GM23248 (cell line): ENCODE measurements around the gene ZNF507. TPM values are rescaled to one million over a fixed set of nuclear protein-coding genes. Genes with fewer than 3 reads are reported as not detected.

ENCODE experiments used
- DNase-seq: peaks from one replicate; pipeline ENCODE4 v3.0.0-alpha.2; 2015
- H2AFZ ChIP-seq: fragments of 200-600 bp; sonication (generic); 2 replicates; pipeline ENCODE4 v1.6.1; 2016; ENCODE audit warnings: antibody characterized with exemption
- H3F3A ChIP-seq: fragments of 200-600 bp; sonication (generic); 2 replicates; pipeline ENCODE4 v1.6.1; 2016; ENCODE audit warnings: mild to moderate bottlenecking, antibody characterized with exemption, mixed run types; ENCODE audit not compliant: insufficient read depth
- H3K27ac ChIP-seq: fragments of 200-600 bp; sonication (generic); 2 replicates; pipeline ENCODE4 v1.5.1; 2016; ENCODE audit warnings: mild to moderate bottlenecking
- H3K27me3 ChIP-seq: fragments of 200-600 bp; sonication (generic); replicated peaks from 2 replicates; pipeline ENCODE4 v1.6.1; 2016; ENCODE audit warnings: mild to moderate bottlenecking; ENCODE audit not compliant: insufficient read depth
- H3K36me3 ChIP-seq: fragments of 200-600 bp; sonication (generic); 2 replicates; pipeline ENCODE4 v1.6.1; 2016; ENCODE audit warnings: low read depth, mild to moderate bottlenecking
- H3K4me1 ChIP-seq: fragments of 200-600 bp; sonication (generic); 2 replicates; pipeline ENCODE4 v1.6.1; 2016; ENCODE audit warnings: mild to moderate bottlenecking; ENCODE audit not compliant: insufficient read depth
- H3K4me2 ChIP-seq: fragments of 200-600 bp; sonication (generic); one replicate; pipeline ENCODE4 v1.6.1; 2016; ENCODE audit warnings: mild to moderate bottlenecking; ENCODE audit not compliant: unreplicated experiment
- H3K4me3 ChIP-seq: fragments of 200-600 bp; sonication (generic); 2 replicates; pipeline ENCODE4 v1.5.1; 2016; ENCODE audit warnings: mild to moderate bottlenecking
- H3K79me2 ChIP-seq: fragments of 200-600 bp; sonication (generic); 2 replicates; pipeline ENCODE4 v1.6.1; 2016; ENCODE audit warnings: mild to moderate bottlenecking; ENCODE audit not compliant: insufficient read depth
- H3K9ac ChIP-seq: fragments of 200-600 bp; sonication (generic); 2 replicates; pipeline ENCODE4 v1.6.1; 2016; ENCODE audit warnings: mild to moderate bottlenecking
- H3K9me2 ChIP-seq: fragments of 200-600 bp; sonication (generic); 2 replicates; pipeline ENCODE4 v1.6.1; 2016; ENCODE audit warnings: mixed run types, mild to moderate bottlenecking, moderate library complexity; ENCODE audit not compliant: insufficient read depth
- H3K9me3 ChIP-seq: fragments of 200-600 bp; sonication (generic); one replicate; pipeline ENCODE4 v1.6.1; 2017; ENCODE audit warnings: low read depth
- H4K20me1 ChIP-seq: fragments of 200-600 bp; sonication (generic); 2 replicates; pipeline ENCODE4 v1.6.0; 2016; ENCODE audit not compliant: insufficient read depth
- EZH2 ChIP-seq: fragments of 200-600 bp; sonication (generic); IDR thresholded peaks from 2 replicates; pipeline ENCODE4 v1.6.1; 2018; ENCODE audit warnings: antibody characterized with exemption, mild to moderate bottlenecking; ENCODE audit not compliant: insufficient read depth, poor library complexity, severe bottlenecking
- EZH2phosphoT487 ChIP-seq: fragments of 200-600 bp; sonication (generic); IDR thresholded peaks from 2 replicates; pipeline ENCODE4 v1.6.1; 2018; ENCODE audit warnings: antibody characterized with exemption, moderate library complexity, mild to moderate bottlenecking, low read depth; ENCODE audit not compliant: insufficient read depth
- WGBS, 2 experiments: methylation state at CpG; one replicate each; pipeline ENCODE4 v1.1.6; 2015 to 2017; ENCODE audit warnings: low lambda C conversion rate in 2 of 2, low coverage in 1 of 2; ENCODE audit errors: missing lambda C conversion rate in 2 of 2; 5-methylcytosine and 5-hydroxymethylcytosine counted together
- in situ Hi-C: fragments of 300-500 bp; cut with MboI; formaldehyde crosslinking; loops from 2 replicates; pipeline ENCODE4 v1.15.0; 2020
- polyA plus RNA-seq: library from polyadenylated mRNA; unstranded; fragments of >200 nt; fragmentation: Nextera tagmentation; extraction: Ambion mirVana; gene quantifications from 2 replicates; pipeline ENCODE4 v1.2.1, GENCODE V29; 2016
- total RNA-seq: library from RNA; depleted of rRNA; stranded (reverse); fragments of >200 nt; shearing (Covaris generic); gene quantifications from 2 replicates; pipeline ENCODE4 v1.2.3, GENCODE V29; 2014

Gene ZNF507
- total and polyA plus RNA-seq, 2 experiments from 2014 or later, result 4.9 to 5.2 TPM

- Histone ChIP-seq H2AFZ (no peak overlapping the region), H3K9me3 (no peaks in the 10 kb centered on the region), H3K4me2 (no peak overlapping the region), H3K27me3 (peaks cover 9% of the 10 kb centered on the region; the same call in 1 of the 2 replicates), H3K9ac (no peak overlapping the region), H3K79me2 (no peaks in the 10 kb centered on the region), H3K36me3 (no peaks in the 10 kb centered on the region), H3K9me2 (no peaks in the 10 kb centered on the region), H3K4me1 (no peaks in the 10 kb centered on the region), H3F3A (no peaks in the 10 kb centered on the region), H4K20me1 (no peaks in the 10 kb centered on the region), H3K27ac (no peak overlapping the region), H3K4me3 (no peak overlapping the region)
- in situ Hi-C loops, result no loop called here
- no peak for DNase-seq
- 57% methylated on average over 6 of the region's 6 CpGs for WGBS, 2 experiments
- TF ChIP-seq EZH2 (no peak), EZH2phosphoT487 (no peak)
Measured at GRCh38 chr19:32313569-32314265, 31.7 kb upstream of the ZNF507 start.

DNA sequence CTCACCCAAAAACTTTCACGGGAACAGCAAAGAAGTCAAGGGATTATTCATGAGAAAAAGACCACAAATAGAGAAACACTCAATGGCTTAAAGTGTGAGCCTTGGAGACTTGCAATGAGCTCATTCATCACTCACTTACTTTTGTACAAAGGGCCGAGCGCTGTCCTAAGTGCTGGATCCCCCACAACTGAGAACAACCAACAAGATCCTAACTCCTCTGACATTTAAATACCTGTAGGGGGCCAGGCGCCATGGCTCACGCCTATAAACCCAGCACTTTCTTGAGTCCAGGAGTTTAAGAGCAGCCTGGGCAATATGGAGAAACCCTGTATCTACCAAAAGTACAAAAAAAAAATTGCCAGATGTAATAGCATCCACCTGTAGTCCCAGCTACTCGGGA lies 29.4 kb upstream of the ZNF507 start:
- Histone ChIP-seq H3K9ac (no peak overlapping the region), H3K4me2 (no peak overlapping the region), H3K27me3 (no peaks in the 10 kb centered on the region), H3K9me2 (no peaks in the 10 kb centered on the region), H3K4me1 (no peaks in the 10 kb centered on the region), H3F3A (no peaks in the 10 kb centered on the region), H3K4me3 (no peak overlapping the region), H3K79me2 (no peaks in the 10 kb centered on the region), H3K27ac (no peak overlapping the region), H3K36me3 (no peaks in the 10 kb centered on the region), H3K9me3 (no peaks in the 10 kb centered on the region), H2AFZ (no peak overlapping the region), H4K20me1 (no peaks in the 10 kb centered on the region)
- in situ Hi-C loops, result no loop called here
- no peak for TF ChIP-seq EZH2phosphoT487
- TF ChIP-seq EZH2, result no peak
- DNase-seq, result no peak
- 69 to 73% methylated on average over 6 of the region's 6 CpGs for WGBS, 2 experiments

- no peak overlapping the region for H3K4me3 ChIP-seq
- no peaks in the 10 kb centered on the region for H3K36me3 ChIP-seq
- no peak for DNase-seq
- 0 to 4% methylated on average over 1 of the region's 1 CpG for WGBS, 2 experiments
- H3K4me2 ChIP-seq, result no peak overlapping the region
- no peak for TF ChIP-seq EZH2
- no peak for TF ChIP-seq EZH2phosphoT487
- H3K9me2 ChIP-seq, result no peaks in the 10 kb centered on the region
- H3F3A ChIP-seq, result no peaks in the 10 kb centered on the region
- in situ Hi-C loops, result no loop called here
- no peaks in the 10 kb centered on the region for H3K79me2 ChIP-seq
- no peaks in the 10 kb centered on the region for H4K20me1 ChIP-seq
- H3K4me1 ChIP-seq, result no peaks in the 10 kb centered on the region
- no peaks in the 10 kb centered on the region for H3K27me3 ChIP-seq
- H3K9ac ChIP-seq, result no peak overlapping the region
- H3K9me3 ChIP-seq, result no peaks in the 10 kb centered on the region
- H2AFZ ChIP-seq, result no peak overlapping the region
- H3K27ac ChIP-seq, result no peak overlapping the region
Measured at GRCh38 chr19:32317086-32317485, 28.3 kb upstream of the ZNF507 start.

GRCh38 chr19:32318884-32319520 lies 26.4 kb upstream of the ZNF507 start:
- DNase-seq, result peak; percentile 34
- Histone ChIP-seq H3K9me3 (no peaks in the 10 kb centered on the region), H3K27ac (no peak overlapping the region), H3K36me3 (no peaks in the 10 kb centered on the region), H3K4me1 (no peaks in the 10 kb centered on the region), H4K20me1 (no peaks in the 10 kb centered on the region), H3K4me2 (no peak overlapping the region), H3K79me2 (no peaks in the 10 kb centered on the region), H3K9ac (no peak overlapping the region), H3K9me2 (no peaks in the 10 kb centered on the region), H2AFZ (no peak overlapping the region), H3F3A (no peaks in the 10 kb centered on the region), H3K27me3 (no peaks in the 10 kb centered on the region), H3K4me3 (no peak overlapping the region)
- WGBS, 2 experiments, result 15 to 23% methylated on average over 5 of the region's 5 CpGs
- TF ChIP-seq EZH2phosphoT487 (no peak), EZH2 (no peak)
- in situ Hi-C loops, result no loop called here
